Vagina (tissue), 2 donors: ENCODE results near the gene TCF25.

ENCODE experiments used
- CTCF ChIP-seq, 3 experiments: fragments of 450-650 bp in 2 of 3; fragments of 200-600 bp in 1 of 3; sonication (generic) in 1 of 3; IDR thresholded peaks; one replicate each; pipeline ENCODE4 v1.5.1; 2017 to 2019; ENCODE audit warnings: antibody characterized with exemption in 3 of 3, mild to moderate bottlenecking in 2 of 3, moderate library complexity in 2 of 3
- POLR2A ChIP-seq, 2 donors: fragments of 450-650 bp; IDR thresholded peaks; one replicate each; pipeline ENCODE4 v1.6.1; 2017; ENCODE audit warnings: antibody characterized with exemption in 2 of 2, mild to moderate bottlenecking in 2 of 2, moderate library complexity in 2 of 2
- POLR2AphosphoS5 ChIP-seq, 2 donors: sonication (generic); formaldehyde crosslinking; IDR thresholded peaks; one replicate each; pipeline ENCODE4 v1.9.0; 2017; ENCODE audit warnings: antibody characterized with exemption in 2 of 2, mild to moderate bottlenecking in 2 of 2, low read depth in 1 of 2; ENCODE audit not compliant: insufficient read depth in 1 of 2

DNA sequence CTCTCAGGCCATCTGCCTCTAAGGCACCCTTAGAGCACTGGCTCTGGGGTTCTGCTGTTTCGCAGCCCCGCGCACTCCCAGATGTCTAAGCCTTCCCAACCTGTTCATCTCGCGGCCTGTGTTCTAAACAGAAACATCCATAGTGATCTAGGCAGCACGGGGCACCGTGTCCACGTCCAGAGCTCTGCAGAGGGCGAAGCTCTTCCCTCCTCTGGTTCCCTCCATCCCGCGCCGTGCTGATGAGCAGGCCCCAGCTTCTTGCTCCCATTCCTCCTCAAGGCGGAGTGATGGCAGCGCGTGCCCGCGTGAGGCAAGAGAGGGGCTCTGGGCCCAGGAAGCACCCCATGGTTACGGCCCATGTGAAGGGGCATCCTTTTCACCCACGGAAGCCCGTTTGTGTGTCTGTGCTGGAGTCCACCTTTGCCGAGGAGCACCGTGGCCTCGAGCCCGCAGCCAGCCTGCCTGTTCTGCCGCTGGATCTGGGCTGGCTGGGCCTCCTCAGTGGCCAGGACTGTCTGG lies 41.5 kb upstream of the TCF25 start:
- TF ChIP-seq CTCF (IDR thresholded peaks at IDR 0.05) (no peak), POLR2AphosphoS5 (IDR thresholded peaks at IDR 0.05; ENCODE audit: insufficient read depth in 1 of 2, low read depth in 1 of 2) (no peak), POLR2A (IDR thresholded peaks at IDR 0.05) (no peak)
